Mesendoderm (in vitro differentiated cells): Measurements from ENCODE around the gene FANCC.

ENCODE experiments used
- DNase-seq: peaks from one replicate; pipeline ENCODE4 v3.0.0; 2013
- H2AK5ac ChIP-seq: 2 replicates; pipeline ENCODE4 v1.6.1; 2013; ENCODE audit warnings: low read length, inconsistent platforms
- H2BK120ac ChIP-seq: 2 replicates; pipeline ENCODE4 v1.6.1; 2013; ENCODE audit warnings: low read depth, mild to moderate bottlenecking, low read length, moderate library complexity, mixed read lengths
- H2BK15ac ChIP-seq: replicated peaks from 2 replicates; pipeline ENCODE4 v1.6.1; 2013; ENCODE audit warnings: low read depth, mild to moderate bottlenecking, moderate library complexity
- H2BK5ac ChIP-seq: 2 replicates; pipeline ENCODE4 v1.6.1; 2013; ENCODE audit warnings: low read length, inconsistent platforms
- H3K18ac ChIP-seq: 2 replicates; pipeline ENCODE4 v1.6.1; 2013; ENCODE audit warnings: mild to moderate bottlenecking, low read length, mixed read lengths
- H3K23ac ChIP-seq: one replicate; pipeline ENCODE4 v1.6.1; 2013; ENCODE audit warnings: low read length
- H3K27ac ChIP-seq: 2 replicates; pipeline ENCODE4 v1.5.1; 2013; ENCODE audit warnings: low read depth, mild to moderate bottlenecking, inconsistent platforms, low read length, moderate library complexity
- H3K27me3 ChIP-seq: 2 replicates; pipeline ENCODE4 v1.6.1; 2013; ENCODE audit warnings: low read length, control low read depth, mild to moderate bottlenecking, inconsistent platforms; ENCODE audit not compliant: insufficient read depth, poor library complexity
- H3K36me3 ChIP-seq: 2 replicates; pipeline ENCODE4 v1.6.1; 2013; ENCODE audit warnings: low read length, inconsistent platforms; ENCODE audit not compliant: control insufficient read depth, insufficient read depth
- H3K4ac ChIP-seq: one replicate; pipeline ENCODE4 v1.6.1; 2013; ENCODE audit warnings: low read depth, mild to moderate bottlenecking, low read length, moderate library complexity
- H3K4me1 ChIP-seq: 2 replicates; pipeline ENCODE4 v1.6.1; 2013; ENCODE audit warnings: low read depth, low read length, inconsistent platforms; ENCODE audit not compliant: control insufficient read depth
- H3K4me2 ChIP-seq: 2 replicates; pipeline ENCODE4 v1.6.1; 2013; ENCODE audit warnings: low read length
- H3K4me3 ChIP-seq: 2 replicates; pipeline ENCODE4 v1.5.1; 2013; ENCODE audit warnings: mild to moderate bottlenecking, low read length
- H3K56ac ChIP-seq: one replicate; pipeline ENCODE4 v1.6.1; 2013; ENCODE audit warnings: low read length
- H3K79me1 ChIP-seq: 2 replicates; pipeline ENCODE4 v1.6.1; 2013; ENCODE audit warnings: low read length, inconsistent platforms
- H3K79me2 ChIP-seq: 2 replicates; pipeline ENCODE4 v1.6.1; 2013; ENCODE audit warnings: mild to moderate bottlenecking, low read length; ENCODE audit not compliant: control insufficient read depth, insufficient read depth
- H3K9ac ChIP-seq: 2 replicates; pipeline ENCODE4 v1.6.1; 2013; ENCODE audit warnings: low read length, inconsistent platforms
- H4K5ac ChIP-seq: one replicate; pipeline ENCODE4 v1.6.1; 2013; ENCODE audit warnings: low read length
- H4K8ac ChIP-seq: one replicate; pipeline ENCODE4 v1.6.1; 2013; ENCODE audit warnings: low read depth, mild to moderate bottlenecking, control low read depth, low read length, moderate library complexity
- WGBS: extraction: QIAGEN DNeasy Blood & Tissue Kit; methylation state at CpG from one replicate; pipeline ENCODE4 v1.1.7; 2013; ENCODE audit warnings: low lambda C conversion rate, missing lambda C conversion rate; ENCODE audit not compliant: insufficient coverage; ENCODE audit errors: extremely low coverage; 5-methylcytosine and 5-hydroxymethylcytosine counted together

FANCC gene

DNA sequence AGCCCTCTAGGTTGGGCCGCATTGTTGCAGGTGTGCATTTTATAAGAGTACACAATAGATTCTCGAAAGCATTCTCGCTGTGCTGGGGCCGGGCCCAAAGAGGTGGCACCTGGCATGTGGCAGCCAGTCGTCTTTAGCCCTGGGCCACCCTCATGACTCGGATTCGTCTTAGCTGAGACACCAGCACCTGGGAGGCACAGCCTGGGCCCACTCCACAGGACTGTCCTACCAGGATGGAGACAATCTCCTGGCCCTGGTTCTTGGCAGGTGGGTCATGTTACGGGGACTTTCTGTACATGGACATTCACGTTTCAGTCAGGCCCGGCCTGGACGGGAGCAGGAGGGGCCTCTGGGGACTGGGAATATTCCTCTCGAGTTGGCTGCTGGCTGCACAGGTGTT, 212.5 kb downstream of the FANCC start:
- Histone ChIP-seq H3K79me2 (no peaks in the 10 kb centered on the region), H2AK5ac (no peak overlapping the region), H3K23ac (no peak overlapping the region), H3K9ac (no peak overlapping the region), H3K18ac (no peak overlapping the region), H4K5ac (no peak overlapping the region), H3K27ac (no peak overlapping the region), H2BK5ac (no peak overlapping the region), H3K4ac (no peak overlapping the region), H3K27me3 (no peaks in the 10 kb centered on the region), H3K79me1 (no peaks in the 10 kb centered on the region), H3K4me2 (no peak overlapping the region), H3K36me3 (peaks cover 3% of the 10 kb centered on the region), H4K8ac (no peak overlapping the region), H2BK120ac (no peak overlapping the region), H3K56ac (no peak overlapping the region), H2BK15ac (no peak overlapping the region), H3K4me3 (no peak overlapping the region), H3K4me1 (no peaks in the 10 kb centered on the region)
- DNase-seq = no peak
- no CpG with 5 or more reads among the region's 12 CpGs for WGBS

DNA sequence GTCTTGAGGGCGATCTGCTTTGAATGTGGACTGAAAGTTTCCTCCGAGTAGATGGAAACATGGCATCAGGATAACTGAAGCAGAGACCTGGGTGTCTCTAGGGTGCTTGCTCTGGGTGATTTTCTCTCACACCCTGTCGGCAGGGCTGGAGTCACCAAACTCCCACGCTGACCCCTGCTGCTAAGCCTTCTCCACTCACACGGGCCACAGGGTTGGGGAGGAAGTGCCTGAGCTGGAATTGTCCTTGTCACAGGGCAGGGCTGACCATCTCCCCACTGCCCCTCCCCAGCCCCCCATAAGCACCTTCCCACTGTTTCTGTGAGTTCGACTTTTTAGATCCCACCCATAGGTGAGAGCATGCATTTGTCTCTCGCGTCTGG, 212.9 kb downstream of the FANCC start:
- Histone ChIP-seq H3K79me2 (no peaks in the 10 kb centered on the region), H2BK120ac (no peak overlapping the region), H2BK5ac (no peak overlapping the region), H3K36me3 (peaks cover 3% of the 10 kb centered on the region), H3K27ac (no peak overlapping the region), H2AK5ac (no peak overlapping the region), H2BK15ac (no peak overlapping the region), H3K56ac (no peak overlapping the region), H3K4ac (no peak overlapping the region), H4K8ac (no peak overlapping the region), H4K5ac (no peak overlapping the region), H3K9ac (no peak overlapping the region), H3K79me1 (no peaks in the 10 kb centered on the region), H3K4me3 (no peak overlapping the region), H3K4me1 (no peaks in the 10 kb centered on the region), H3K18ac (no peak overlapping the region), H3K23ac (no peak overlapping the region), H3K4me2 (no peak overlapping the region), H3K27me3 (no peaks in the 10 kb centered on the region)
- no peak for DNase-seq
- no CpG with 5 or more reads among the region's 8 CpGs for WGBS

DNA sequence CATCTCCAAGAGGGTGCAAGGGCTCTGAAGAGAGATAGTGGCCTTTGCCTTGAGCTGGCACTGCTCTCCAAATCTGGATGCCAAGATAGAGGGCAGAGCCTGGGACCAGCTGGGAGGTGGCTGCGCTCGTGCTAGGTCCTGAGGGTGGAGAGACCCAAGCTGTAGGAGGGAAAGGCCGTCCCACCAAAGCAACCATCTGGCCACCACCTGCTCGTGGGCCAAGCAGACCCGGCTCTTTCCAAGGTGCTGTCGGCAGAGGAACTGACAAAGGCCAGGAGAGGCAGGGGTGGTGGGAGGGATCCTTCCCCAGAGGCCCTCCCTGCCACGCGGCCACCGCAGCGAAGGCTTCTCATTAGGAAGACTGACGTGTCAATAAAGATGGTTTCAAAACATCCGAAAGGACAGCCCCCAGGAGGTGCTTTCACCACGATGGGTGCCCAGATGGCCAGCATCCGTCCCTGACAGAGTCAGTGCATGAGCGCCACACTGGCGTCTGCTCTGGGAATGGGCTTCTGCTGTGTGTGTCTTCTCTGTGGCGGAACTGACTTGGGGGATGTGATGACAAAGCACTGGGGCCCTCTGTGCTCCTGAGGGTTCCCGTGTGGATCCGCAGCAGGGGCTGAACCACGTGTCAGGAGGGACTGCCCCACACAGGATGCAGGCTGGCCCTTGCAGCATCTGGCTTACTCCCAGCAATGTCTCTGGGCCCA, 213.5 kb downstream of the FANCC start:
- Histone ChIP-seq H3K4me1 (no peaks in the 10 kb centered on the region), H2BK15ac (no peak overlapping the region), H4K8ac (no peak overlapping the region), H3K9ac (no peak overlapping the region), H3K27ac (no peak overlapping the region), H3K79me1 (no peaks in the 10 kb centered on the region), H2BK120ac (no peak overlapping the region), H2BK5ac (no peak overlapping the region), H3K79me2 (no peaks in the 10 kb centered on the region), H4K5ac (no peak overlapping the region), H3K36me3 (peaks cover 3% of the 10 kb centered on the region), H3K18ac (no peak overlapping the region), H2AK5ac (no peak overlapping the region), H3K4me3 (no peak overlapping the region), H3K4ac (no peak overlapping the region), H3K56ac (no peak overlapping the region), H3K4me2 (no peak overlapping the region), H3K23ac (no peak overlapping the region), H3K27me3 (no peaks in the 10 kb centered on the region)
- no peak for DNase-seq
- WGBS = no CpG with 5 or more reads among the region's 20 CpGs

DNA sequence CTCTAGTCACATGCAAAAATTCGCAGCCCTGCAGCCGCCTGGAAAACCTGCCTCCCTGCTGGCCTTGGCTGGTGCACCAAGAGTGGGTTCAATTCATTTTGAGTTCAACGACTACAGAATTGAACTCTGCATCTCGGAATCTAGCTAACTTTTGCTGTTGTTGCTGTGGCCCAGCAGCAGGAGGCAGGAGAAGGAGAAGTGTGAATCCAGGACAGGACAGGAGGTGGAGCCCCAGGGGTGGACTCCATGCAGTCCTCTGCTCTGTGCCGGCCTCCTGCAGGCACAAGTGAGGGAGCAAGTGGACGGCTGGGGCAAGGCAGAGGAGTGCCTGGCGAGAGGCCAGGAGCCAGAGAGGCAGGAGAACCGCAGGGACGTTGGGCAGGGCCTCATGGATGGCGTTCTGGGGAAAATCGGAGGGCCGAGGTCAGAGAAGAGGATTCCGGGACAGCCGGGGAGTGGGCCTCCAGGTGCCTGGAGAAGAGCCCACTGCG, 214.2 kb downstream of the FANCC start:
- Histone ChIP-seq H3K9ac (no peak overlapping the region), H3K18ac (no peak overlapping the region), H2AK5ac (no peak overlapping the region), H3K4me1 (no peaks in the 10 kb centered on the region), H2BK120ac (no peak overlapping the region), H3K36me3 (peaks cover 3% of the 10 kb centered on the region), H3K79me1 (no peaks in the 10 kb centered on the region), H3K4me2 (no peak overlapping the region), H2BK15ac (no peak overlapping the region), H3K4me3 (no peak overlapping the region), H2BK5ac (no peak overlapping the region), H3K79me2 (no peaks in the 10 kb centered on the region), H3K56ac (no peak overlapping the region), H3K27me3 (no peaks in the 10 kb centered on the region), H3K23ac (no peak overlapping the region), H3K27ac (no peak overlapping the region), H4K5ac (no peak overlapping the region), H3K4ac (no peak overlapping the region), H4K8ac (no peak overlapping the region)
- WGBS = no CpG with 5 or more reads among the region's 15 CpGs
- DNase-seq = peak; percentile 68

DNA sequence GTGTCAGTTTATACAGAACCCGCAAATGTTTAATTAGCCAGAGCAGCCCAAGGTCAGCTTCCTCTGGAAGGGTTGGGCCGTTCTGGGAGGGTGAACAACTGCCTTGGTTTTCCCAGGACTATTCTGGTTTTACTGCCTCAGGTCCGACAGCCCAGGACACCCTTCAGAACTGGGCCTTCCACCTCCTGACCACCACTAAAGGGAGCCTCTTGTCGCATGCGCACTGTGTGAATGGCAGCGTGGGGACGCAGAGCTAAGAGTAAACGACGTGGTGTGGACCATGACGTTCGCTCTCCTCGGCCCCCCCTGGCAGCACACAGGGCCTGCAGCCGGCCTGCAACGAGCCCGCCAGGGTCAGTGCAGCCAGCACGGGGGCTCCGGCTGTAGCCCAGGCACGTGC, 214.9 kb downstream of the FANCC start:
- Histone ChIP-seq H3K27me3 (no peaks in the 10 kb centered on the region), H3K23ac (no peak overlapping the region), H3K9ac (no peak overlapping the region), H3K4me3 (no peak overlapping the region), H3K4me1 (no peaks in the 10 kb centered on the region), H2BK15ac (no peak overlapping the region), H3K56ac (no peak overlapping the region), H2BK120ac (no peak overlapping the region), H3K18ac (no peak overlapping the region), H4K5ac (no peak overlapping the region), H3K36me3 (peaks cover 3% of the 10 kb centered on the region), H4K8ac (no peak overlapping the region), H3K27ac (no peak overlapping the region), H3K79me1 (no peaks in the 10 kb centered on the region), H2AK5ac (no peak overlapping the region), H3K79me2 (no peaks in the 10 kb centered on the region), H2BK5ac (no peak overlapping the region), H3K4ac (no peak overlapping the region), H3K4me2 (no peak overlapping the region)
- WGBS = no CpG with 5 or more reads among the region's 18 CpGs
- DNase-seq = no peak

DNA sequence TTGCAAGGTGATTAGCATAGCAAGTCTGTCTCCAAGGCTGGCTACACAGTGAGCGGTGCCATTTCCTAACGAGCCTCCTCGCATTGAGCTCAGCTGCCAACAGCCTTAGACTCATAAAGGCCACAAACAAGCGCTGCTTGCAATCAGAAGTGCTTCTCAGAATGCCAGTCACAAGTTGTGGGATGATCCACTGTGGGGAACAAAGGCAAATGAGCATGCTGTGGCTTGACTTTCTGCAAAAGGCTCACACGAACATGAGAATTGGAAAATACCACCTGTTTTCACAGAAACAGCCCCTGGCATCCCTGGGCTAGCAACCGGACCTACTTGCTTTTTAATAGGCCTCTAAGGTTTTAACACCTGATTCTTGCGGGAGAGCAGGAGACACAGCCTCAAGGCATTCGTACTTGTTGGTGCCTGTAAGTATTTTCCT, 215.5 kb downstream of the FANCC start:
- no peak overlapping the region for H4K8ac ChIP-seq
- H3K18ac ChIP-seq = no peak overlapping the region
- peaks cover 3% of the 10 kb centered on the region for H3K36me3 ChIP-seq
- no peak for DNase-seq
- no peak overlapping the region for H3K23ac ChIP-seq
- H2BK15ac ChIP-seq = no peak overlapping the region
- no peaks in the 10 kb centered on the region for H3K27me3 ChIP-seq
- H3K4ac ChIP-seq = no peak overlapping the region
- no peak overlapping the region for H3K56ac ChIP-seq
- H3K79me1 ChIP-seq = no peaks in the 10 kb centered on the region
- H3K4me1 ChIP-seq = no peaks in the 10 kb centered on the region
- no peak overlapping the region for H3K4me2 ChIP-seq
- H2BK5ac ChIP-seq = no peak overlapping the region
- H3K9ac ChIP-seq = no peak overlapping the region
- no CpG with 5 or more reads among the region's 8 CpGs for WGBS
- no peak overlapping the region for H2BK120ac ChIP-seq
- H4K5ac ChIP-seq = no peak overlapping the region
- H3K79me2 ChIP-seq = no peaks in the 10 kb centered on the region
- no peak overlapping the region for H3K4me3 ChIP-seq
- peak overlapping the region; percentile 24 for H3K27ac ChIP-seq
- no peak overlapping the region for H2AK5ac ChIP-seq
